ENCODE data around the gene PLEKHA7. TPM values are rescaled to one million over a fixed set of nuclear protein-coding genes. Genes with fewer than 3 reads are reported as not detected.

The PLEKHA7 gene
- total RNA-seq, 1 experiment from 2014 or later, result 13.0 TPM

DNA sequence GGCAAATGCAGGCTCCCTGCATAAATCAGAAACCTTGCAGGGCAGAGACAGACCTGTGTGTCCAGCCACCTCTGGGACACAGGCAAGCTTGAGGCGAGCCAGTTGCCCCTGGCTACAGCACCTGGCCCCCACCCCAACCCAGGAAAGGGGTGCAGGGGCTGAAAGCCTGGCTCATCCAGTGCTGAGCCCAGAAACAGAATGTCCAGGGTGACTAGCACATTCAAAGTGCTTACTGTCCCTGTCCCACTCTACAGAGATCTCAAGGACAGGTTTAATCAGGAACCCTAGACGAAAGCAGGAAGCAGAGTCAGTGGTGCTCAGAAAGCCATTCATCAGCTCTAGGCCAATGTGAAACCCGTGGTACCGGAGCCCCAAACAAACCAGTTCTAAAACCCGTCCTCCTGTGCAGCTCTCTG is 31.9 kb downstream of the PLEKHA7 start:
- H3K27me3 Mint-ChIP-seq (ENCODE audit: low read depth), result no peaks in the 10 kb centered on the region
- DNase-seq (ENCODE audit: low spot score) (no peak), ATAC-seq (no peak)
- no peaks in the 10 kb centered on the region for H3K36me3 Mint-ChIP-seq
- CTCF ChIA-PET, result interaction anchor here (4.4 kb wide), 1 partner anchor 32 kb away, joined by 14 read pairs; the partner anchor contains the start of gene PLEKHA7
- no peak overlapping the region for H3K4me3 Mint-ChIP-seq
- peaks cover 64% of the 10 kb centered on the region for H3K4me1 Mint-ChIP-seq
- H3K27ac Mint-ChIP-seq, result no peak overlapping the region
- no peaks in the 10 kb centered on the region for H3K9me3 Mint-ChIP-seq
- TF ChIP-seq ETV6 (CRISPR knock-in tag; IDR thresholded peaks at IDR 0.05) (no peak), JUN (CRISPR knock-in tag; IDR thresholded peaks at IDR 0.05) (no peak), CREB1 (CRISPR knock-in tag; IDR thresholded peaks at IDR 0.05) (no peak), TCF7 (CRISPR knock-in tag; IDR thresholded peaks at IDR 0.05; ENCODE audit: low read depth) (no peak), NFYB (CRISPR knock-in tag; conservative IDR thresholded peaks at IDR 0.05; ENCODE audit: low read depth) (no peak), ZNF121 (CRISPR knock-in tag; IDR thresholded peaks at IDR 0.05) (no peak)
- TF ChIP-seq, protein P1, sequence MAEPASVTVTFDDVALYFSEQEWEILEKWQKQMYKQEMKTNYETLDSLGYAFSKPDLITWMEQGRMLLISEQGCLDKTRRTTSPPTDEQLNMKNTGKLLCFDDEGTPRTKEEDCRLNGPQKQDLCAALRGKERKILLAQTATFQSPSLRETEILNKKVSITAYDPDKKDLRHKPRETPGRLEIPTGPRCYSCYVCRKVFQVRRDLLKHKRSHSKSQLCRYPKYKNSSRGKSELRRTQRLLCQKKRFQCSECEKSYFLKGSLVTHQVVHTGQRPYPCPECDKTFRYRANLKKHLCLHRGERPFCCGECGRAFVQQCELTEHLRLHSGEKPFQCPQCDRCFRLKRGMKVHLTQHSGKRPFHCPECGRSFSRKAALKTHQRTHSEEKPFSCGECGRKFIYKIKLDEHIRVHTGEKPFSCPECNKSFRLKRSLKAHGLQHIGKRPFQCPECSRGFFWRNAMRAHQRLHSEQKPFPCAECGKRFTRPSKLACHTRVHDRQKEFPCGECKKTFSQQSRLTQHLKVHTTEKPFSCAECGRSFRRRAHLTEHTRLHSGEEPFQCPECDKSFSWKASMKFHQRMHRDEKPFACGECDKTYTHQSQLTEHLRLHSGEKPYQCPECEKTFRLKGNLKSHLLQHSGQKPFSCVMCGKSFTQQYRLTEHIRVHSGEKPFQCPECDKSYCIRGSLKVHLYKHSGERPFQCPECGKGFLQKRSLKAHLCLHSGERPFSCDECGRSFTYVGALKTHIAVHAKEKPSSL (CRISPR knock-in tag; conservative IDR thresholded peaks at IDR 0.05), result no peak
- TF ChIP-seq, protein P2, sequence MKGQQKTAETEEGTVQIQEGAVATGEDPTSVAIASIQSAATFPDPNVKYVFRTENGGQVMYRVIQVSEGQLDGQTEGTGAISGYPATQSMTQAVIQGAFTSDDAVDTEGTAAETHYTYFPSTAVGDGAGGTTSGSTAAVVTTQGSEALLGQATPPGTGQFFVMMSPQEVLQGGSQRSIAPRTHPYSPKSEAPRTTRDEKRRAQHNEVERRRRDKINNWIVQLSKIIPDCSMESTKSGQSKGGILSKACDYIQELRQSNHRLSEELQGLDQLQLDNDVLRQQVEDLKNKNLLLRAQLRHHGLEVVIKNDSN (CRISPR knock-in tag; IDR thresholded peaks at IDR 0.05), result no peak
- TF ChIP-seq, protein P3, sequence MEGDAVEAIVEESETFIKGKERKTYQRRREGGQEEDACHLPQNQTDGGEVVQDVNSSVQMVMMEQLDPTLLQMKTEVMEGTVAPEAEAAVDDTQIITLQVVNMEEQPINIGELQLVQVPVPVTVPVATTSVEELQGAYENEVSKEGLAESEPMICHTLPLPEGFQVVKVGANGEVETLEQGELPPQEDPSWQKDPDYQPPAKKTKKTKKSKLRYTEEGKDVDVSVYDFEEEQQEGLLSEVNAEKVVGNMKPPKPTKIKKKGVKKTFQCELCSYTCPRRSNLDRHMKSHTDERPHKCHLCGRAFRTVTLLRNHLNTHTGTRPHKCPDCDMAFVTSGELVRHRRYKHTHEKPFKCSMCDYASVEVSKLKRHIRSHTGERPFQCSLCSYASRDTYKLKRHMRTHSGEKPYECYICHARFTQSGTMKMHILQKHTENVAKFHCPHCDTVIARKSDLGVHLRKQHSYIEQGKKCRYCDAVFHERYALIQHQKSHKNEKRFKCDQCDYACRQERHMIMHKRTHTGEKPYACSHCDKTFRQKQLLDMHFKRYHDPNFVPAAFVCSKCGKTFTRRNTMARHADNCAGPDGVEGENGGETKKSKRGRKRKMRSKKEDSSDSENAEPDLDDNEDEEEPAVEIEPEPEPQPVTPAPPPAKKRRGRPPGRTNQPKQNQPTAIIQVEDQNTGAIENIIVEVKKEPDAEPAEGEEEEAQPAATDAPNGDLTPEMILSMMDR (IDR thresholded peaks at IDR 0.05), result no peak
- TF ChIP-seq, protein P4, sequence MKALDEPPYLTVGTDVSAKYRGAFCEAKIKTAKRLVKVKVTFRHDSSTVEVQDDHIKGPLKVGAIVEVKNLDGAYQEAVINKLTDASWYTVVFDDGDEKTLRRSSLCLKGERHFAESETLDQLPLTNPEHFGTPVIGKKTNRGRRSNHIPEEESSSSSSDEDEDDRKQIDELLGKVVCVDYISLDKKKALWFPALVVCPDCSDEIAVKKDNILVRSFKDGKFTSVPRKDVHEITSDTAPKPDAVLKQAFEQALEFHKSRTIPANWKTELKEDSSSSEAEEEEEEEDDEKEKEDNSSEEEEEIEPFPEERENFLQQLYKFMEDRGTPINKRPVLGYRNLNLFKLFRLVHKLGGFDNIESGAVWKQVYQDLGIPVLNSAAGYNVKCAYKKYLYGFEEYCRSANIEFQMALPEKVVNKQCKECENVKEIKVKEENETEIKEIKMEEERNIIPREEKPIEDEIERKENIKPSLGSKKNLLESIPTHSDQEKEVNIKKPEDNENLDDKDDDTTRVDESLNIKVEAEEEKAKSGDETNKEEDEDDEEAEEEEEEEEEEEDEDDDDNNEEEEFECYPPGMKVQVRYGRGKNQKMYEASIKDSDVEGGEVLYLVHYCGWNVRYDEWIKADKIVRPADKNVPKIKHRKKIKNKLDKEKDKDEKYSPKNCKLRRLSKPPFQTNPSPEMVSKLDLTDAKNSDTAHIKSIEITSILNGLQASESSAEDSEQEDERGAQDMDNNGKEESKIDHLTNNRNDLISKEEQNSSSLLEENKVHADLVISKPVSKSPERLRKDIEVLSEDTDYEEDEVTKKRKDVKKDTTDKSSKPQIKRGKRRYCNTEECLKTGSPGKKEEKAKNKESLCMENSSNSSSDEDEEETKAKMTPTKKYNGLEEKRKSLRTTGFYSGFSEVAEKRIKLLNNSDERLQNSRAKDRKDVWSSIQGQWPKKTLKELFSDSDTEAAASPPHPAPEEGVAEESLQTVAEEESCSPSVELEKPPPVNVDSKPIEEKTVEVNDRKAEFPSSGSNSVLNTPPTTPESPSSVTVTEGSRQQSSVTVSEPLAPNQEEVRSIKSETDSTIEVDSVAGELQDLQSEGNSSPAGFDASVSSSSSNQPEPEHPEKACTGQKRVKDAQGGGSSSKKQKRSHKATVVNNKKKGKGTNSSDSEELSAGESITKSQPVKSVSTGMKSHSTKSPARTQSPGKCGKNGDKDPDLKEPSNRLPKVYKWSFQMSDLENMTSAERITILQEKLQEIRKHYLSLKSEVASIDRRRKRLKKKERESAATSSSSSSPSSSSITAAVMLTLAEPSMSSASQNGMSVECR (CRISPR knock-in tag; IDR thresholded peaks at IDR 0.05; ENCODE audit: borderline replicate concordance), result no peak
- POLR2A ChIA-PET, result no interaction called here

DNA sequence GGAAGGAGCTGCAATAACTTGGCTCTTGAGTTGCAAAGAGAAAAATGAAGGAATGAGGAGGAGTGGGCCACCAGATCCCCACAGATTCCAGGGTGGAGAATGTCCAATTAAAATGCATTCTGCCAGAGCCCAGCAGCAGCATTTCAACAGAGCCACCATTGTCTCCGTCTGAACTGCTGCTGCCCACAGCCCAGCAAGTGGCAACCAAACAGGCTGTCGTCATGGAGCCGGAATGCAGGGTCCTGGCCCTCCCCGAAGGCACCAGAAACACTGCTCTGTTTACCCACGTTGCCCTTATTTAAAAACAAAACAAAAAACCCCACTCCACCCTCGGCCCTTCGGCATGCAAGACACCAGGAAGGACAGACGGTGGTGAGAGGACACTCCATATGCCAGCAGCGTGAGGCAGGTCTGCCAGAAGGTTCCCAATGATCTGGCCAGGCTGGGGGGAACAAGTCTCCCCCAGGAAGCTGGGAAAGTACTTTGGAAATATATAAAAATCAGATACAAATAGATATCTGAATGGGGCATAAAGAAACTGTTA is 32.5 kb downstream of the PLEKHA7 start:
- Mint-ChIP-seq H3K4me1 (peaks cover 62% of the 10 kb centered on the region), H3K4me3 (no peak overlapping the region), H3K9me3 (no peaks in the 10 kb centered on the region), H3K36me3 (no peaks in the 10 kb centered on the region), H3K27me3 (ENCODE audit: low read depth) (no peaks in the 10 kb centered on the region), H3K27ac (no peak overlapping the region)
- TF ChIP-seq SMAD3 (CRISPR knock-in tag; IDR thresholded peaks at IDR 0.05; ENCODE audit: borderline replicate concordance), result no peak
- TF ChIP-seq GABPB1 (CRISPR knock-in tag; IDR thresholded peaks at IDR 0.05), result peak; percentile 62
- TF ChIP-seq, protein P3 (IDR thresholded peaks at IDR 0.05), result no peak
- TF ChIP-seq, protein P5, sequence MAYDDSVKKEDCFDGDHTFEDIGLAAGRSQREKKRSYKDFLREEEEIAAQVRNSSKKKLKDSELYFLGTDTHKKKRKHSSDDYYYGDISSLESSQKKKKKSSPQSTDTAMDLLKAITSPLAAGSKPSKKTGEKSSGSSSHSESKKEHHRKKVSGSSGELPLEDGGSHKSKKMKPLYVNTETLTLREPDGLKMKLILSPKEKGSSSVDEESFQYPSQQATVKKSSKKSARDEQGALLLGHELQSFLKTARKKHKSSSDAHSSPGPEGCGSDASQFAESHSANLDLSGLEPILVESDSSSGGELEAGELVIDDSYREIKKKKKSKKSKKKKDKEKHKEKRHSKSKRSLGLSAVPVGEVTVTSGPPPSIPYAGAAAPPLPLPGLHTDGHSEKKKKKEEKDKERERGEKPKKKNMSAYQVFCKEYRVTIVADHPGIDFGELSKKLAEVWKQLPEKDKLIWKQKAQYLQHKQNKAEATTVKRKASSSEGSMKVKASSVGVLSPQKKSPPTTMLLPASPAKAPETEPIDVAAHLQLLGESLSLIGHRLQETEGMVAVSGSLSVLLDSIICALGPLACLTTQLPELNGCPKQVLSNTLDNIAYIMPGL (CRISPR knock-in tag; IDR thresholded peaks at IDR 0.05), result no peak
- no peak for TF ChIP-seq SP1 (CRISPR knock-in tag; conservative IDR thresholded peaks at IDR 0.05)
- peak; percentile 79 for ATAC-seq
- DNase-seq (ENCODE audit: low spot score), result peak; percentile 26
- ChIA-PET CTCF (interaction anchor here (4.4 kb wide), 1 partner anchor 33 kb away, joined by 14 read pairs; the partner anchor contains the start of gene PLEKHA7), POLR2A (no interaction called here)

Data from WTC11 (cell line).